Astrocyte of the cerebellum (primary cell): Measurements from ENCODE around the gene KANK4.

ENCODE experiments used
- DNase-seq: peaks from one replicate; pipeline ENCODE4 v3.0.0-alpha.2; 2011; ENCODE audit warnings: low read depth
- H3K4me3 ChIP-seq: 2 replicates; pipeline ENCODE4 v1.5.1; 2011; ENCODE audit warnings: mild to moderate bottlenecking, low read depth, low read length, moderate library complexity
- CTCF ChIP-seq: IDR thresholded peaks from 2 replicates; pipeline ENCODE4 v1.5.1; 2012; ENCODE audit warnings: low read length, low read depth, moderate library complexity, mild to moderate bottlenecking; ENCODE audit errors: missing control alignments
- in situ Hi-C: cut with HindIII; loops from 2 replicates; pipeline ENCODE4 v1.10.0; 2017; ENCODE audit warnings: low sequenced_read_pairs

The KANK4 gene

GRCh38 chr1:62349470-62350233, 30.4 kb upstream of the KANK4 start:
- DNase-seq: no peak
- no peak overlapping the region for H3K4me3 ChIP-seq
- in situ Hi-C loops: no loop called here
- no peak for TF ChIP-seq CTCF

- in situ Hi-C loops: no loop called here
- TF ChIP-seq CTCF: no peak
These were observed 27.7 kb upstream of the KANK4 start for GRCh38 chr1:62346886-62347285.

GRCh38 chr1:62343911-62344310, 24.7 kb upstream of the KANK4 start:
- DNase-seq: no peak
- in situ Hi-C loops: no loop called here
- TF ChIP-seq CTCF: no peak
- no peak overlapping the region for H3K4me3 ChIP-seq

More at GRCh38 chr1:62346886-62347285, 27.7 kb upstream of the KANK4 start:
- no peak for DNase-seq
- no peak overlapping the region for H3K4me3 ChIP-seq

GRCh38 chr1:62342270-62342669, 23.0 kb upstream of the KANK4 start:
- in situ Hi-C loops: no loop called here
- no peak for TF ChIP-seq CTCF
- no peak overlapping the region for H3K4me3 ChIP-seq
- no peak for DNase-seq

- no peak for DNase-seq
- no peak overlapping the region for H3K4me3 ChIP-seq
- no peak for TF ChIP-seq CTCF
- in situ Hi-C loops: no loop called here
These were observed 22.4 kb upstream of the KANK4 start for GRCh38 chr1:62341615-62342014.

- in situ Hi-C loops: no loop called here
- no peak for DNase-seq
These were observed 21.9 kb upstream of the KANK4 start for GRCh38 chr1:62341089-62341488.

More at GRCh38 chr1:62341089-62341488, 21.9 kb upstream of the KANK4 start:
- TF ChIP-seq CTCF: no peak
- H3K4me3 ChIP-seq: no peak overlapping the region
